Endothelial cell of umbilical vein (primary cell): ENCODE measurements around the gene YWHAQ. TPM values are rescaled to one million over a fixed set of nuclear protein-coding genes. Genes with fewer than 3 reads are reported as not detected.
A peak's percentile ranks its signal among the peaks of the same experiment; 100 is the strongest.

Source experiments
- BruUV-seq: library from RNA; stranded (reverse); fragments of 400-500 nt; replicated peaks from 2 replicates; lab custom pipeline; 2021; lab: Mats Ljungman, UMichigan
- CTCF ChIA-PET: fragments of 300-600, 350-600 bp; sonication (Branson Sonifier 250); formaldehyde crosslinking; loops from one replicate; lab custom pipeline; 2021; ENCODE audit warnings: antibody characterized with exemption, inconsistent platforms; lab: Charles Lee
- POLR2A ChIA-PET: fragments of 300-600, 350-600 bp; sonication (Branson Sonifier 250); formaldehyde crosslinking; loops from one replicate; lab custom pipeline; 2021; ENCODE audit warnings: antibody characterized with exemption, inconsistent platforms; lab: Charles Lee
- DNase-seq: peaks from one replicate; pipeline ENCODE4 v3.0.0-alpha.2; 2011; ENCODE audit warnings: low read depth, low spot score
- FAIRE-seq: peaks from 2 replicates; lab custom pipeline; 2011; peaks lifted over from hg19 to GRCh38; lab: Jason Lieb, UNC
- H2AFZ ChIP-seq: 2 replicates; pipeline ENCODE4 v1.6.0; 2012; ENCODE audit warnings: low read depth, low read length, control low read depth, inconsistent platforms
- H3K27ac ChIP-seq: 2 replicates; pipeline ENCODE4 v1.5.1; 2011; ENCODE audit warnings: low read depth, mild to moderate bottlenecking, control low read depth, low read length, moderate library complexity; ENCODE audit not compliant: insufficient read depth
- H3K27me3 ChIP-seq, 2 experiments: 2 replicates each; pipeline versions ENCODE4 v1.6.0 to v1.6.1; 2011; ENCODE audit warnings: low read length in 2 of 2, mixed read lengths in 1 of 2; ENCODE audit not compliant: control insufficient read depth in 2 of 2, insufficient read depth in 2 of 2
- H3K36me3 ChIP-seq, 2 experiments: 2 replicates in 1 of 2; 3 replicates in 1 of 2; pipeline ENCODE4 v1.5.1; 2011; ENCODE audit warnings: low read length in 2 of 2, mild to moderate bottlenecking in 1 of 2, moderate library complexity in 1 of 2; ENCODE audit not compliant: control insufficient read depth in 2 of 2, insufficient read depth in 2 of 2; ENCODE audit errors: extremely low read depth in 1 of 2
- H3K4me1 ChIP-seq: 3 replicates; pipeline ENCODE4 v1.5.1; 2011; ENCODE audit warnings: mild to moderate bottlenecking, low read length; ENCODE audit not compliant: control insufficient read depth, insufficient read depth; ENCODE audit errors: extremely low read depth
- H3K4me2 ChIP-seq: 2 replicates; pipeline ENCODE4 v1.6.1; 2011; ENCODE audit warnings: low read length, control low read depth, mixed read lengths; ENCODE audit not compliant: insufficient read depth
- H3K4me3 ChIP-seq, 3 experiments: fragments of 200-600 bp in 1 of 3; sonication (generic), shearing (Covaris generic) in 1 of 3; replicated peaks in 1 of 3; 2 replicates each; pipeline ENCODE4 v1.5.1; 2011 to 2016; ENCODE audit warnings: control low read depth in 3 of 3, low read length in 3 of 3, mild to moderate bottlenecking in 2 of 3, inconsistent platforms in 1 of 3, low read depth in 1 of 3, moderate library complexity in 1 of 3; ENCODE audit not compliant: insufficient read depth in 1 of 3
- H3K79me2 ChIP-seq: 2 replicates; pipeline ENCODE4 v1.6.0; 2012; ENCODE audit warnings: low read length, inconsistent platforms; ENCODE audit not compliant: control insufficient read depth, insufficient read depth
- H3K9ac ChIP-seq: replicated peaks from 2 replicates; pipeline ENCODE3; 2011; ENCODE audit warnings: low read length, control low read depth; ENCODE audit not compliant: insufficient read depth; ENCODE audit errors: extremely low read depth
- H3K9me1 ChIP-seq: replicated peaks from 3 replicates; pipeline ENCODE4 v1.6.0; 2011; ENCODE audit warnings: mild to moderate bottlenecking, low read length; ENCODE audit not compliant: control insufficient read depth, insufficient read depth; ENCODE audit errors: extremely low read depth
- H3K9me3 ChIP-seq: replicated peaks from 2 replicates; pipeline ENCODE4 v1.5.1; 2012; ENCODE audit warnings: low read length, inconsistent platforms; ENCODE audit not compliant: control insufficient read depth, insufficient read depth
- H4K20me1 ChIP-seq: replicated peaks from 2 replicates; pipeline ENCODE3; 2011; ENCODE audit warnings: mild to moderate bottlenecking, low read length; ENCODE audit not compliant: control insufficient read depth, insufficient read depth; ENCODE audit errors: extremely low read depth
- CTCF ChIP-seq, 2 donors: IDR thresholded peaks; 1 replicate in 1 of 2; 2 replicates in 1 of 2; pipeline ENCODE4 v1.5.1; 2011; ENCODE audit warnings: low read length in 2 of 2, mild to moderate bottlenecking in 2 of 2, moderate library complexity in 2 of 2, control low read depth in 1 of 2, inconsistent platforms in 1 of 2, low read depth in 1 of 2; ENCODE audit not compliant: insufficient read depth in 1 of 2; ENCODE audit errors: extremely low read depth in 1 of 2
- EZH2 ChIP-seq: IDR thresholded peaks from 2 replicates; pipeline ENCODE4 v1.6.1; 2012; ENCODE audit warnings: borderline replicate concordance, low read depth, mild to moderate bottlenecking, moderate library complexity, low read length, inconsistent platforms; ENCODE audit not compliant: severe bottlenecking
- FOS ChIP-seq: IDR thresholded peaks from 2 replicates; pipeline ENCODE4 v1.6.1; 2011; ENCODE audit warnings: mild to moderate bottlenecking, low read length, moderate library complexity, borderline replicate concordance; ENCODE audit not compliant: insufficient read depth
- GATA2 ChIP-seq: IDR thresholded peaks from 2 replicates; pipeline ENCODE4 v1.7.0; 2011; ENCODE audit warnings: low read depth, mild to moderate bottlenecking, moderate library complexity, mixed read lengths, low read length; ENCODE audit not compliant: insufficient read length, insufficient read depth
- JUN ChIP-seq: IDR thresholded peaks from 2 replicates; pipeline ENCODE4 v1.6.1; 2011; ENCODE audit warnings: borderline replicate concordance, low read depth; ENCODE audit not compliant: insufficient read length, insufficient read depth
- MAX ChIP-seq: IDR thresholded peaks from 2 replicates; pipeline ENCODE4 v1.6.1; 2011; ENCODE audit not compliant: insufficient read depth, insufficient read length
- MYC ChIP-seq: IDR thresholded peaks from one replicate; pipeline ENCODE4 v1.6.1; 2011; ENCODE audit warnings: mild to moderate bottlenecking, low read depth, low read length
- POLR2A ChIP-seq: IDR thresholded peaks from 2 replicates; pipeline ENCODE4 v1.6.1; 2012; ENCODE audit warnings: low read depth, mild to moderate bottlenecking, control low read depth, low read length
- POLR2AphosphoS5 ChIP-seq: IDR thresholded peaks from 2 replicates; pipeline ENCODE4 v1.6.1; 2012; ENCODE audit warnings: low read depth, mild to moderate bottlenecking, control low read depth, low read length, moderate library complexity; ENCODE audit not compliant: insufficient read depth
- dilution Hi-C: fragments of 300-500 bp; cut with MboI; formaldehyde crosslinking; loops from one replicate; pipeline ENCODE4 v1.15.0; 2019; ENCODE audit warnings: low sequenced_read_pairs; ENCODE audit not compliant: extremely low pct_ligation_motif_present
- intact Hi-C: fragments of 100-400 bp; cut with micrococcal nuclease; formaldehyde crosslinking; loops from one replicate; pipeline ENCODE4 v1.10.0; 2022
- polyA plus RNA-seq, 4 experiments: library from polyadenylated mRNA; depleted of rRNA in 3 of 4; stranded (reverse) in 3 of 4; unstranded in 1 of 4; fragments of >200 nt; gene quantifications; 2 replicates each; pipeline versions ENCODE4 v1.2.1 to v1.2.3, GENCODE V29; 2011 to 2012; ENCODE audit warnings: missing spikeins in 1 of 4
- total RNA-seq: library from RNA; stranded (reverse); gene quantifications from 2 replicates; pipeline ENCODE4 v1.2.3, GENCODE V29; 2021

YWHAQ gene
- total and polyA plus RNA-seq, 2 donors (not counting 3 experiments of a cell fraction or from before 2014, with no cell fraction given), result 217 to 456 TPM

- no peak for TF ChIP-seq MAX
- no peak for TF ChIP-seq POLR2A
- H3K9ac ChIP-seq, result no peak overlapping the region
- dilution Hi-C loops (no loop called here), intact Hi-C loops (loop anchor here (2.0 to 10.0 kb wide), 2 partner anchors 16 to 406 kb away; partner anchors contain the start of gene KLF11)
- no TSS peak for BruUV-seq
- H2AFZ ChIP-seq, result no peak overlapping the region
- POLR2A ChIA-PET, result interaction anchor here (0.6 to 1.8 kb wide), 2 partner anchors 9 to 14 kb away, joined by 7 to 10 read pairs; partner anchors contain the start of gene YWHAQ
- H3K4me1 ChIP-seq, result peaks cover 19% of the 10 kb centered on the region
- H3K4me2 ChIP-seq, result no peak overlapping the region
- FAIRE-seq (peak; percentile 46), DNase-seq (no peak)
- H4K20me1 ChIP-seq, result no peaks in the 10 kb centered on the region
- CTCF ChIA-PET, result interaction anchor here (0.8 to 3.1 kb wide), 3 partner anchors 11 to 345 kb away, joined by 3 to 17 read pairs (median 3); no protein-coding TSS in a partner anchor
- no peaks in the 10 kb centered on the region for H3K79me2 ChIP-seq
- peaks cover 0 to 2% of the 10 kb centered on the region in 2 experiments for H3K27me3 ChIP-seq
- H3K9me3 ChIP-seq, result no peaks in the 10 kb centered on the region
- no peaks in the 10 kb centered on the region for H3K9me1 ChIP-seq
- H3K27ac ChIP-seq, result no peak overlapping the region
- no peak overlapping the region for H3K4me3 ChIP-seq
- no peaks in the 10 kb centered on the region for H3K36me3 ChIP-seq
Observed at GRCh38 chr2:9639000-9639602, 8.3 kb upstream of the YWHAQ start.

- Histone ChIP-seq H3K4me3 (no peak overlapping the region), H3K4me2 (no peak overlapping the region), H3K9me3 (no peaks in the 10 kb centered on the region), H3K79me2 (no peaks in the 10 kb centered on the region), H3K36me3 (no peaks in the 10 kb centered on the region), H3K9ac (no peak overlapping the region), H4K20me1 (no peaks in the 10 kb centered on the region), H3K27ac (no peak overlapping the region), H2AFZ (no peak overlapping the region), H3K9me1 (no peaks in the 10 kb centered on the region), H3K27me3 (peaks cover 0 to 2% of the 10 kb centered on the region in 2 experiments), H3K4me1 (peaks cover 19% of the 10 kb centered on the region)
- no TSS peak for BruUV-seq
- intact Hi-C loops (loop anchor here (2.0 to 10.0 kb wide), 2 partner anchors 16 to 406 kb away; partner anchors contain the start of gene KLF11), dilution Hi-C loops (no loop called here)
- TF ChIP-seq POLR2AphosphoS5 (no peak), GATA2 (no peak), FOS (no peak), MYC (no peak), MAX (no peak), POLR2A (no peak), JUN (no peak), CTCF (IDR thresholded peaks at IDR 0.05; ENCODE audit: extremely low read depth in 1 of 2, insufficient read depth in 1 of 2, low read depth in 1 of 2, low read length in 2 of 2) (no peak), EZH2 (no peak)
- CTCF ChIA-PET, result interaction anchor here (0.8 to 3.1 kb wide), 6 partner anchors 12 to 346 kb away, joined by 3 to 17 read pairs (median 3); no protein-coding TSS in a partner anchor
- DNase-seq, result peak; percentile 79
- POLR2A ChIA-PET, result interaction anchor here (0.6 to 1.8 kb wide), 2 partner anchors 9 to 14 kb away, joined by 7 to 10 read pairs; partner anchors contain the start of gene YWHAQ
- FAIRE-seq, result peak; percentile 67
Observed at GRCh38 chr2:9638532-9638931, 7.7 kb upstream of the YWHAQ start.
